GM12874 (cell line): ENCODE data around the gene EFCAB11.
A peak's percentile ranks its signal among the peaks of the same experiment; 100 is the strongest.

Experiments used
- CTCF ChIP-seq: IDR thresholded peaks from 2 replicates; pipeline ENCODE4 v1.5.1; 2011; ENCODE audit warnings: low read depth, mild to moderate bottlenecking, control low read depth, low read length, moderate library complexity; ENCODE audit not compliant: insufficient read depth

The EFCAB11 gene

GRCh38 chr14:89973234-89973823, 18.8 kb upstream of the EFCAB11 start:
- peak; percentile 77 for TF ChIP-seq CTCF

- TF ChIP-seq CTCF, result no peak
These were observed 11.3 kb upstream of the EFCAB11 start for GRCh38 chr14:89965839-89966238.

GRCh38 chr14:89963288-89963978, 8.9 kb upstream of the EFCAB11 start:
- no peak for TF ChIP-seq CTCF

GRCh38 chr14:89960914-89961313, 6.4 kb upstream of the EFCAB11 start:
- TF ChIP-seq CTCF, result no peak

GRCh38 chr14:89959853-89960445, 5.4 kb upstream of the EFCAB11 start:
- no peak for TF ChIP-seq CTCF

GRCh38 chr14:89958966-89959365, 4.4 kb upstream of the EFCAB11 start:
- no peak for TF ChIP-seq CTCF

- no peak for TF ChIP-seq CTCF
These were observed 3.3 kb upstream of the EFCAB11 start for GRCh38 chr14:89957791-89958190.
